Measurements from ENCODE around the gene GRIK2.

Gene GRIK2

DNA sequence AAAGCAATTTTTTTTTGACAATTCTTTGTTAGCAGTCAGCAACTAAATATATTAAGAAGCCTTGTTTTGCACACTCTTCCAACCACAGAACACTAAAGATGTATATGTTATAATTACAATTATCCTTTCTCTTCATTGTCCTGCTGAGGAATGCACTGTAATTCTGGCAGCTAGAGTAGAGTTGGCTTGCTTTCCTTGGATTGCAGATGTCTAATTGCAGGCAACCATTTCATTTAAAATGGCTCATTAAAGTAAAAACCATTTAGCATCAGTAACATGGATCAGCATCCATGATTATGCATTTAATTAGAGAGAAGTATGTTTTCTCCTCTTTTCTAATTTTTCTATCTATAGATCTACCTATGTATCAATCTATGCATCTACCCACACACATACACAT, 335.4 kb downstream of the GRIK2 start:
- no peak for DNase-seq

DNA sequence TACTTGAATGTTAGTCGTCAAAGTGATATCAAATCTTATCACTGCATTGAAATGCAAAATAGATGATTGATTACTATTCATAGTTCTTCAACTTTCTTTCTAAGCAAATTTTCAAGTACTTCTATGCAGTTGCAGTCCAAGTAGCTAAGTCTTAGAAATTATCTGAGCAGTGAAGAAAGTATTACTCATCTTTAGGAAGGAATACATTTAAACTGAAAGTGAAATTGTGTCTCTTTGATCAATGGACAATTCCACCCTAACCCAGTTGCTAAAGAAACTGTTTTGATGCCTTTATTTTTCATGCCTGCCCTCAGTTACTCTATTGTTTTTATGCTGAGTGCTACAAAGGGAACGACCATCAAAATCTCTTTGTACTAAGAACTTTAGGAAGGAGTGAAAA, 337.4 kb downstream of the GRIK2 start:
- DNase-seq = no peak

DNA sequence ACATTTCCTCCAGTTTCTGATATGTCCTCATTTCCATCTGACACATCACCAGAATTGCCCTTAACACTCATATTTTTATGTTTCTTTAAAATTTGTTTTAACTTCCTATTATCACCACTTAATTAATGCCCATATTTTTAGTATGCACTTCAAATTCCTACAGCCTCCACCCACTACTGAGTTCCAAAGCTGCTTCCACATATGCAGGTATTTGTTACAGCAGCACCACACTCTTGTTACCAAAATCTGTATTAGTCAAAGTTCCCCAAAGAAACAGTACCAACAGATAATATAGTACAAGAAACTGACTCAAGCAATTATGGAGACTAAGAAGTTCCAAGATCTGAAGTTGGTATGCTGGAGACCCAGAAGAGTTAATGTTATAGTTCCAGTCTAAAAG, 340.4 kb downstream of the GRIK2 start:
- DNase-seq = no peak

DNA sequence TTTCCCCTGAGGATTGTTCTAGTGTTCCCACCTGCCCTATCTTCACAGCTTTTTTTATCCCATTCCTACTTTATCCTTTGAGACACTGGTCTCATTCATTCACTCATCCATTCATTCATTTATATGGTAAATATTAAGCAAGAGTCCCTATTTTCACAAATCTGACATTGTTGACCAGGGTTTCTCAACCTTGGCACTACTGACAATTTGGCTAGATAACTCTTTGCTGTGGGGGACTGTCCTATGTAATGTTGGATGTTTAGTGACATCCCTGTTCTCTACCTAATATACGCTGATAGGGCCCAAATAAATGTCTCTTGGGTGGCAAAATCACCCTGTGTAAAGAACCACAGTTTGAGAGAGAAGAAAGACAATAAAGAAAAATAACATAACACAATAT, 345.0 kb downstream of the GRIK2 start:
- no peak for DNase-seq

DNA sequence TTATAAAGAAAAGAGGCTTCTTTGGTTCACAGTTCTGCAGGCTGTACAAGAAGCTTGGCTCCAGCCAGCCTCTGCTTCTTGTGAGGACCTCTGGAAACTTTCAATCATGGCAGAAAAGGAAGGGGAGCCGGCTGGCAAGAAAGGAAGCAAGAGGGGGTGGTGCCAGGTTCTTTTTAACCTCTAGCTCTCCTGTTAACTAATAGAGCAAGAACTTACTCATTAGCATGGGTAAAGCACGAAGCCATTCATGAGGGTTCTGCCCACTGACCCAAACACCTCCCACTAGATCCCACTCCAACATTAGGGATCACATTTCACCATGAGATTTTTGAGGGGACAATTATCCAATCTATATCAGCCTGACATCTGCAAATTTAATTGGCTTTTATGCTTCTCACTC, 347.1 kb downstream of the GRIK2 start:
- DNase-seq = no peak

DNA sequence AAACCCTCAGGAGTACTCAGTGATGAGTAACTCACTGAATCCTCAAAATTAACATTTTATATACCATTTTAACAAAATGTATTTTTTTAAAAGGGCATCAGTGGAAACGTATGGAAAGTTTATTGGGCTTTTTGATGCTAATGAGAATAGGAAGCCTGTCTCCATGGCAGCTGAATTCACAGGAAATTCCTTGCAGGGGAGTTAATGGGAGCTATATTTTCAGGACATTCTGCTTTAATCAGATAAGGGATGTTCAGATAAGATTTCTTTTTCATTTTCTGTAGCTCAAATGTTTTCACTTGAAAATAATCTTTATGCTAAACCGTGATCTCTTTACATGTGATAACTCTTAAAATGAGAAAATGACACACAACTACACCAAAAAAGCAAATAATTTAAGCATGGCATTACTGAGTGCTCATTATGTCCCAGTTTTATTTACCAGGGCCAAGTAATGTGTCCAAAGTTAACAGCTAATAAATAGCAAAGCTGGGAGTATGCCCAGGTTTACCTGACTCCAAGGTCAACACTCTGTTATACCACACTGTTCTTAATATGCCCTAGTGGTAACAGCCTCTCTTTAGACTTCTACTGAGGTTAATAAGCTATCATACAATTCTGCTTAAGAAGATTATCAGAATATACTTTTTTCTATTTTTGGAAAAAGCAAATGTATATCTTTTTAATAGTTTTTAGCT, 348.1 kb downstream of the GRIK2 start:
- no peak for DNase-seq

DNA sequence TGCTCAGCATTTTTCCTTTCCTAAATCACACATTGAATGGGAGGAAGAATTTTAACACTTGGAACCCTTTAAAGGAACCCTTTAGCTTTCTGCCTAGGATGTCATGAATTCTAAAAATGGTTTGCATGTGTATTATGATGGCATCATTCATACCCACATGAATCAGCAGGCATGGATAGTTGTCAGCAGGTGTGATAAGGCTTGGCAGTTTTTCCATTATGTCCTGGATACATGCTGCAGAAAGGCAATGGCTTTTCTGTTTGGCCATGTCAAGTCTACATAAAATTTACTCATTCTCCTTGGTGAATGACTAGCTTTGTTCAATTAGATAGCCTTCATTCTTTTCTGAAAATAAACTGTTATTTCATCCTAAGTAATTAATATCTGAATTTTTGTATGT, 353.7 kb downstream of the GRIK2 start:
- DNase-seq = no peak

DNA sequence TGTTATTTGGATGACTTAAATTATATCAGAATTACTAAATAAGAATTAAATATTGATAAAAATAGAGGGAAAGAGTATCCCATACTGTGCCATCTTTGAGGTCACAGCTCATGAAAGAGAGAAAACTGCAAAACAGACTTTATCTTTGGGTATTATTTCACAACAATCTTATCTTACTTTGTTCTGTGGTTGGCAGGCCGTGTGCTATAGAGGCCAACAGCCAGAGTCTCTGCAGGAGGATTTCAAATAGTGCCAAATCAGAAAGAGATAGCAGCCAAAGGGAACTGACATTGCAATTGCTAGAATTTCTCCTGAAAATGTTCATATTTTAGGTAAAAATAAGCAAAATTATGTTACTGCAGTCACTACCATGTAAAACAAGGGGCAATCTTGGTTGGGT, 354.2 kb downstream of the GRIK2 start:
- DNase-seq = no peak

DNA sequence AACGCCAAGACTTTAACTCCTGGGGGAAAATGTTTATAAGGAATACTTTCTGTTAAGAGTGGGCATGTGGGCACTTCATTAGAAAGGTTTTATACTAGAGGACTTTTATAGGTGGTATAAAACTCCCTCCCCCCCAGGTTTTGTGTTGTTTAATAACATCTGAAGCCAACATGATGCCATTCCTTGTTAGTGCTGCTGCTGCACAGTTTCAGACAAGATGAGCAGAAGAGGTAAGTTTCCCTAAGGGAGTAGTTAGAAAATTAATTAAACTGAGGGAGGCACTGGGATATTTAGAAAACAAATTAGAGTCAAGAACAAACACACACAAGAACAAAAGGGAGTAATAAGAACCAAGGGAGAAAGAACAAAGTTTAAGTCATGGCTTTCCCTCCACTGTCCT, 362.4 kb downstream of the GRIK2 start:
- DNase-seq = no peak

DNA sequence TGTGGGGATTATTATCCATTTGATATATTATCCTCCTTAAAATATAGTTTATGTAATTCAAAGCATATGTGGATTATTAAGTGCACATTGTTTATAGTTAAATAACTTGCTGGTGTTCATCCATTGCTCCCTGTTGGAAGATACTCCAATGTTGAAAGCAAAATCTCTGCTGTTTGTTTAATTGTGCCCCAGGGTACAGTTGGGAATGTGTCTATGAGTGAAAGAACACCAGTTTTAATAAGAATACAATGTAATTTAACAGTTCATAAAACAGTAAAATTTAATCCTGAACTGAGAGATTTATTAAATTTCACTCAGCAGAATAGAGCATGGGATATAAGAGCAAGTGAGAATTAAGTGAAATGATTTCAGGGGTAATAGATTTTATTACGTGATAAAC, 364.9 kb downstream of the GRIK2 start:
- DNase-seq = no peak

DNA sequence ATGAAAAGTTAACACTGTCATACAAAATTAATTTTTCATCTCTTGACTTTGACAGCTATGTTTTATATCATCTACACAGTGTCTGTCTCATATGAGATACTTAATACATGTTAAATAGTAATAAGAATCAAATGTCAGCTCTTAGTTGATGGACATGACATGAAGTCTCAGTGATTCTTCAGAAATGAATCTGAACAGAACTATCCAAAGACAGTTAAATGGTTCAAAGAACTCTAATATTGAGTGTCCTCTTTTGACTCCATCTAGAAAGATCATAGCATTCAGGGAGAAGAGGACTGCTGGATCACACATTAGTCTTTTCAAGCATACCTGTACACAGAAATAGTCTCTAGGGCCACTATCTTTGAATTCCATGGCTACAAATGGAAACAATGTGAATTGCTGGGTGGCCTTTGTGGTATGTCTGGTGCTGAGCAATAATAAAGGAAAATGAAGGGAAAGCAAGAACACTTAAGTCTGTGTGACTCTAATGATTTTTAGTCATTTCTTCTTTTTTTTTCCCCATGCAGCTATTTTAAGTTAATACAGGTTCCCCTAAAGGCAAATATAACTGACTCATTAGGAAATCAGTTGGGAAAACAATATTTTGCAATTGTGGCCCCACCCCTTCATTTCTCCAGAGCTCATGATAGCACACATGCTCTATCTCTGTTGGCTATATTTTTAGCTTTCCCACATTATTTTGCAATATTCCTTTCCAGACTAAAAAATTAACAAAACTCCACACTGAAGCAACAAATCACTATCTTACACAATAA, 367.5 kb downstream of the GRIK2 start:
- no peak for DNase-seq

DNA sequence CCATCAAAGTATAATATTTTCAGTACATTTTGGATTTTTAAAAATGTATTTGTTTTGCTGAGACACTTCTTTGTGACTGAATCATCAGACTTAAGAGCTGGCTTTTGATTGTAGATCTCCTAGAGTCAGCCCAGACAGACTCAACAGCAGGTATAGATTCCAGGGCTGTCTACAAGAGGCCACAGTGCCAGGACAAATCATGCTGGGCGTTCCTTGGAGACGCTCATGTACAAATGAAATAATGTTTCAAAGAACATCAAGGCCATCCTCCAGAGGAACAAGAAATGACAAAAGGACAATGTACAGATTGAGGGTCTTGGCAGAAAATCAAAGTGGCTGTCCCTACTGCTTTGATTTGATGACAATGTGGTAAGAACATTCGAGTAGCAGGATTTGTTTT, 369.3 kb downstream of the GRIK2 start:
- DNase-seq = no peak

DNA sequence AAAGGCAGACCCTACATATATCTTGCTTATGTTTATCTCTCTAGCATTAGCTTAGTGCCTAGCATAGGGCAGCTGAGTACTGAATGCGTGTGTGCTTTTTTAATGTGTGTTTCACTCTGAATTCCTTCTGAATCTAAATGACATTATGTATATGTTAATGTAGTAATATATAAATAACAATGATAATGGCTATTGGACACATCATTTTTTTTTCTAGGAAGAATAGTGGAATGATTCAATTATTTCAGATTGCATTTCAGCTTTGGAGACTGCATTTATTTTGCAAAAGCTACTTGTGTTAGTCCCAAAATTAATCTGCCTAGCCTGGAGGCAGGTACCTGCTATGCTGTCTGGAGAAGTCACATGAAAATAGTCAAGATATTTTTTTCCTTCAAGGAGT, 371.8 kb downstream of the GRIK2 start:
- DNase-seq = no peak

DNA sequence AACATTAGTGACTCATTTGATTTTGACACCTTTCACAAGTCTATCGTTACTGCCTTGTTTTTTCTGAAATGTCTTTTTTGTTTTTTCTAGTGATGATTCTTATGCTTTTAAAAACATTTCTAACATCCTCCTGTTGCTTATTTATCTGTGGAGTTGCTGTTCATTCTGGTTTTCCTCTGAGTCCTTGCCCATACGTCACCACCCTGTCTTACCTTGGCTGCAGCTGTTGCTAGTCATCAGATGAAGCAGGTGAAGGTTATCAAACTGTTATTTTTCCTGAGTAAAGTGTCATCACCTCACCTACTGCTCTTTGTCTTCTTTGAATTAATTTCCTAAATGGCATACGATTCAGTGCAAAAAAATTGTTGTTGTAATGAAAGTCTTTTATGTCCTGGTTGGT, 376.6 kb downstream of the GRIK2 start:
- DNase-seq = no peak

DNA sequence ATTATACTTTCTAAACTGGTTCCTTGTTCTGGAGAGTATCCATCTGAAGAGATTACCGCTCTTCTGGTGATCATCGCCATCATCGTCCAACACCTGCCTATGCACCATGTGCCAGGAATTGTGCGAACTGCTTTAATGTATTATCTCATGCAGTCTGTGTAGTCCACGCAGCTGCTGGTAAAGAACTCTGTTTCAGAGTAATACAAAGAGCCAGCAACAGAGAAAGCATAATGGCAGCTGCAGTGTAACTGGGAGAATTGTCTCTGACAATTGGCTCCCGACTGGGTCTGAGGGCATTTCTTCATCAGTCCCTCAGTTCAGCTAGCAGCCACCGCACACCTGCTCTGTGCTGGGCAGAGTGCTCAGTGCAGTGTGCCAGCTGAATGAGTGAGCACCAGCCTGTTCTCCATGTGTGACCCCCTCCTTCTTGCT, 383.4 kb downstream of the GRIK2 start:
- no peak for DNase-seq

DNA sequence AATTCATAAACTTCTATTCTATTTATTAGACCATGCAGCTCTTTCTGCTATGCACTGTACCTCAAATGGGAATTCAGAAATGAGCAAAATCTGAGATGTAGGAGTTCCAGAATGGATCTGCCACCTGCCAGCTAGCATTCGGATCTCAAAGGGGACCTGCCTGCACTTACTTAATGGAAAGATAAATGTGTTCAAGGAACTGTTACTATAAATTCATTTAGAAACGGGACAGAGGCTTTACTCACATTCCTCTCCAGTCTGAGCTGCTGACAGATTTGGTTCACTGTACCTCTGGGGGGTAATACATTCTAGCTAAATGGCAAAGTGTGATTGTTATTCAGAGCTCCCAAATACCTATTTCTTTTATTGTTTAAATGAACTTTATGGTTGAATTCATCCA, 384.1 kb downstream of the GRIK2 start:
- no peak for DNase-seq

DNA sequence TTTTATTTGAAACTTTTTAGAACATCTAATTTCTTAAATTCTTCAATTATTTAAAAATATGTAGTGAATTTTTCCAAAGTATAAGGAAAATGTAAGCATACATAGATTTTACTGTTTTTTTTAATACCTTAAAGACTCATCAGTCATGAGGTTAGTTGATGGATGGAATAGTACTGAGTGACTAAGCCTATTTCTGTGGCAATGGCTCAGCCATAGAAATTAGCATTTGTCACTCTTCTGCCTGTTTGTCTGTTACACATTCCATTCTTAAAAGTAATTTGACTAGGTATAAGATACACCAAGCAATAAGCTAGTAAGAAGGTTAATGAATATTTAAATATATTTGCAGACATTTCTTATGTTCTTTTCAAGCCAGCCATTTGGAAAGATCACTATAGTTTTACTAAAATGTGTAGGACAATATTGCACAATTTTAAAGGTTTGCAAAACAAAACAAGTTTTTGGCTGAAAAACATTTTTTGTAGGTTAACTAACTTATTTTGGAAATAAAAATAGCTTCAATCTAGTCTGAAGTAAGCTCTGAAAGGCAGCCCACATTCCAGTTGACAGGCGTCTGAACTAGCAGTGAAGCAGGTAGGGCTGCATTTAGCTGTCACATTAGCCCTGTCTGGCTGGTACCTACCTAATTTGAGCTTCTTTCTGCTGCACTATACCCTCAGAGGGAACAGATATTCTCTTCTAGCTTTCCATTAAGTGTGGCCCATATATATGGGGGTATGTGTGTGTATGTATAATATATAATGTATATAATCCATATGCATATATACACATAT, 385.7 kb downstream of the GRIK2 start:
- DNase-seq = no peak

DNA sequence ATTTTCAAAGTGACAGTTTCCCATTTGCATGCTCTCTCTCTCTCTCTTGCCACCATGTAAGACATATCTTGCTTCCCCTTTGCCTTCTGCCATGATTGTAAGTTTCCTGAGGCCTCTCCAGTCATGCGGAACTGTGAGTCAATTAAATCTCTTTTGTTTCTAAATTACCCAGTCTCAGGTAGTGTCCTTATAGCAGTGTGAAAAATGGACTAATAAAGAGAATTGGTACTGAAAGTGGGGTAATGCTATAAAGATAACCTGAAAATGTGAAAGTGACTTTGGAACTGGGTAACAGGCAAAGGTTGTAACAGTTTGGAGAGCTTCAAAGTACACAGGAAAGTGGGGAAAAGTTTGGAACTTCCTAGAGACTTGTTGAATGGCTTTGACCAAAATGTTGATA, 389.8 kb downstream of the GRIK2 start:
- DNase-seq = no peak

DNA sequence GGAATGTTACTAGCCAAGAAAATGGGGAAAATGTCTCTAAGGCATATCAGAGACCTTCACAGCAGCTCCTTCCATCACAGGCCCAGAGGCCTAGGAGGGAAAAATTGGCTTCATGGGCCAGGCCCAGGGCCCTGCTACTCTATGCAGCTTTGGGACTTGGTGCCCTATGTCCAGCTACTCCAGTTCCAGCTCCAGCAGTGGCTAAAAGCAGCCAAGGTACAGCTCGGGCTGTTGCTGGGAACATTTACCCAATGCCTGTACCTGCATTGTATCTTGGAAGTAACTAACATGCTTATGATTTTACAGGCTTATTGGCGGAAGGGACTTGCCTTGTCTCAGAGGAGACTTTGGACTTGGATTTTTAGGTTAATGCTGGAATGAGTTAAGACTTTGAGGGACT, 390.6 kb downstream of the GRIK2 start:
- no peak for DNase-seq

DNA sequence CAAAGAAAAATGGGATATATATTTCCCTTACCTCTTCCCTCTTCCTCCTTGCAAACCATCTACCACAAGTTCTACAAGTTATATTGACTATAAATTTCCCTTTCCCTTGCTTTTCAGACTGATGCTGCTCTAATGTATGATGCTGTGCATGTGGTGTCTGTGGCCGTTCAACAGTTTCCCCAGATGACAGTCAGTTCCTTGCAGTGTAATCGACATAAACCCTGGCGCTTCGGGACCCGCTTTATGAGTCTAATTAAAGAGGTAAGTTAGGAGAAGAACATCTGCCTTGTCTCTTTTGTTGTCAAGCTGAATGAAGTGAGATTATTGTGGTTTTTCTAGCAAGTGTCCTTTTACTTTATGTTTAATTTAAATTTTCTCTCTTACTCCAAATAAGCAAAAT, 406.0 kb downstream of the GRIK2 start:
- no peak for DNase-seq

DNA sequence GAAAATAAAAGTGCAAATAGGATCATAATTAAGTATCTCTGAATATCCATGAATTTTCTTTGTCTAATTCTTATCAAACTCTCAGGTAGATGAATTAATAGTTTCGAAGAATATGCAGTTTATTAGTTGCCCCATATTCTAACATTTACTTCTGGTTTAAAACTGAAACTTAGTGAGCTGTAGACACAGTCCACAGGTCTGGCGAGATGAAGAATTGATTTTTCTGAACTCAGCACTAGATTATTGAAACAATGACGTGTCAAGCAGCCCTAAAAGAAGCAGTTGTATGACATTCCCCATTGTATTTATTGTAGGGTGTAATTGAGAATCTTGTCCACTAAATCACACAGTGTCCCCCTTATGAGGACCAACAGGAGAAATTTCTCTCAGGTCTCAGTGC, 407.1 kb downstream of the GRIK2 start:
- no peak for DNase-seq

DNA sequence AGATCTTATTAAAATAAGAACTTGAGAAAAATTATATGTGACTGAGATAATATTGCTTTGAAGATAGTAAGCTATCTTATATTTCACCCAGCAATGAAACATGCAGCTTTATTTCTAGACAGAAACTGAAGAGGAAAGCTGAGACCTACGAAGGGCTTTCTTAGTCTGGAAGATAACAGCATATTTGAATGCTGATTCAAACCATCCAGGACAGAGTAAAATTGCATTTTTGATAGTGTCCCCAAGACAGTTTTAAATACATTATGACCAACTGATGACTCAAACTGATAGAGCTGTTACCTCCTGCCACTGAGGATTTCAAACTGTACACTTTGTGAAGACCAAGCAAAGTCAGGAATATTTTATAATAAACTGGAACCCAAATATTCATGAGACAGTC, 409.6 kb downstream of the GRIK2 start:
- no peak for DNase-seq

DNA sequence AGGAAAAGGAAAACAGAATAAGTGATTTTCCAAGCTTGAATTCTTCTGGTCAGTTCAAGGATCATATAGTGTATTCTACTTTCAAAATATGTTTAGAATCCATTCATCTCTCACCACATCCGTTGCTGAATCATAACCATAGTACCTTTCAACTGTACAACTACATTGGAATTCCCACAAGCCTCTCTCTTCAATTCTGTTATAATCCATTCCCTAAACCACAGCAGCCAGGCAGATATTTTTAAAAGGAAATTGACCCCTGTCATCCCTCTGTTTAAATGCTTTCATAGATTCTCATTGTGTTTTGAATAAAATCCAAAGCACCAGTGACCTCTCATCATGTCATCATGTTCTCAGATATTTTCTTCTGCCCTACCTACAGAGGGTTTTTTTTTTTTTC, 412.7 kb downstream of the GRIK2 start:
- no peak for DNase-seq

DNA sequence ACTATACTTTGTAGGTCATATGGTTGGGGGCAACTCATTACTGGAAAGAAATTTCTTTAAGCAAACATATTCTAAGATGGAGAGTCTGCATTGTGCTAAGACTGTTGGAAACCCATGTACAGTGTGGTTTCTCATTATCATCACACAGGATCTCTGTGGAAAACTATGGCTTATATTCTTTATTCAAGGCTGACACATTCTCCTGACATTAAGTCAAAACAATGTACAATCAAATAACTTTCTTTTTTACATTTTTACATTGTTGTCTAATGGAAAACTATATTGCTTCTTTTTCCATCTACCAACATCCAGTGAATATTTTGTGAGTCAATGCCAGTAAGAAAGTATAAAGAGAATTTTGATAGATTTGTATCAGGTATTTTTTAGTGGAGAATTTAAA, 417.6 kb downstream of the GRIK2 start:
- no peak for DNase-seq

All from NCI-H1694 treated with DMSO at 0.1 percent for 48 hours (cell line).